HG03139 (cell line): ENCODE results near the gene PPRC1.
"Not testable (repeated sequence)": the region's sequence is repeated elsewhere in the genome, so short reads cannot be mapped to it uniquely, and the experiment has no call there.

ENCODE experiments used
- ATAC-seq: cut with Tn5 transposase; IDR thresholded peaks from one replicate; pipeline ENCODE4 v1.9.1; 2021; ENCODE audit not compliant: unreplicated experiment

The PPRC1 gene

DNA sequence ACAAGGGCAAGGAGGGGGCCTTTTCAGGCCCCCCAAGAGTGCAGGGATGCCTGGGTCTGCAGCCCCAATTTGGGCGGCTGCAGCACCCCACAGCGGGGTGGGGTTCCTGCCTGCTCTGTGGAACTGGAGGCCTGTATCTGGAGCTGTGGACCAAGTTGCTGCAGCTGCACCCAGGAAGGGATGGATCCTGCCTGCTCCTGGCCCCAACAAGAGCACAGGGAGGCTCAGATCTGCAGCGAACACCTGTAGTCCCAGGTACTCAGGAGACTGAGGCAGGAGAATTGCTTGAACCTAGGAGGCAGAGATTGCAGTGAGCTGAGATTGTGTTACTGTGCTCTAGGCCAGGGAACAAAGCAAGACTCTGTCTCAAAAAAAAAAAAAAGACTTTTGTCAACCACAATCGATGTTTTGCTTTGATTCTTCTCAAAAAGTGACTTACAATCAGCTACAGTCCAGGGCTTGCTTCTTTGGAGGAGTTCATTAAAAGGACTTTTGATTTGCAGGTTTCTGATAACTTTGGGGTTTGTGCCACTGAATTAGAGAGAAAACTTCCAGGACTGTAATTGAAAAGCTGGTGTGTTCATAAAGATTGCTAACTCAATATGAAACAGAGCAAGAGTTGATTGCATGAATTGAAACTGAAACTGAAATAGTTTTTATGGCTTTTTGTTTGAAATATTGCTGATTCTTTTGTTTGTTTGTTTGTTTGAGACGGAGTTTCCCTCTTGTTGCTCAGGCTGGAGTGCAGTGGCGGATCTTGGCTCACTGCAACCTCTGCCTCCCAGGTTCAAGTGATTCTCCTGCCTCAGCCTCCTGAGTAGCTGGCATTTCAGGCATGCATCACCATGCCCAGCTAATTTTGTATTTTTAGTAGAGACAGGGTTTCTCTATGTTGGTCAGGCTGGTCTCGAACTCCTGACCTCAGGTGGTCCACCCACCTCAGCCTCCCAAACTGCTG lies 56.4 kb downstream of the PPRC1 start:
- not testable (repeated sequence) for ATAC-seq

DNA sequence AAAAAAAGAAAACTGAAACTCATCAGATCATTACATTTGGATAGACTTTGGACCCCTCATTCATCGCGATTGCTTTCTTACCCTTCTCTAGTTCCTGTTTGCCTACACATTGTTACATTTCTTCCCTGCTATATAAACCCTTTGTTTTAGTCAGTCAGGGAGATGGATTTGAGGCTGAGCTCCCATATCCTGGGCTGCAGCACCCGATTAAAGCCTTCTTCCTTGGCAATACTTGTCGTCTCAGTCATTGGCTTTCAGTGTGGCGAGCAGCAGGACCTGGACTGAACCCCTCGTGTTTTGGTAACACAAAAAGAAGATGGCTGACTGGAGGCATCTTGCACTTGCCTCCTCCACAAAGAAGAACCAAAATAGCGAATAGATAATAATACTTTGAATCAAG lies 59.1 kb downstream of the PPRC1 start:
- ATAC-seq, result no peak

DNA sequence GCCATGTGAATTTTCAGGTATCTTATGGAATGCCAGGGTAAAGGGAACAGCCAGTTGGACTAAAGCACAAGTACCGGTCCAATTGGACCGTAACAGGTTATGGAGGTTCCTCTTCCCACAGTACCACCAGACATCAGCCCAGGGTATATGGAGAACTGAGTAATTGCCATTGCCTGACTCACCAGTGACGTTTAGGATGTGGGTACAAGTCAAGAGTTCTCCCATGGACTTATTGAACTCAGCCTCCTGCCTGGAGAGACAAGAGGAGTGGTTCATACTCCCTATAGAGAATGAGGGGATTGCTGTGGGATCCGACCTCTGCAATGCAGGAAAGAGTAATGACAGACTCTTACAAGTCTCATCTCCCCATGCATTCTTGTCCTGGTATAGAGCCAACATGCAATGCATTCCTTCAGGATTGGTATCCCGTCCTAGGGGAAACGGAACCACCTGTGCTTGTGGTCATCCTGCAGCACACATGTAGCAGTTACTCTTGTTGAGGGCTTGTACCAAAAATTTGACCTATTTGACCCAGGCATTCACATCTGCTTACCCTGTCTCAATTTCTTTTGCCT lies 62.5 kb downstream of the PPRC1 start:
- no peak for ATAC-seq

DNA sequence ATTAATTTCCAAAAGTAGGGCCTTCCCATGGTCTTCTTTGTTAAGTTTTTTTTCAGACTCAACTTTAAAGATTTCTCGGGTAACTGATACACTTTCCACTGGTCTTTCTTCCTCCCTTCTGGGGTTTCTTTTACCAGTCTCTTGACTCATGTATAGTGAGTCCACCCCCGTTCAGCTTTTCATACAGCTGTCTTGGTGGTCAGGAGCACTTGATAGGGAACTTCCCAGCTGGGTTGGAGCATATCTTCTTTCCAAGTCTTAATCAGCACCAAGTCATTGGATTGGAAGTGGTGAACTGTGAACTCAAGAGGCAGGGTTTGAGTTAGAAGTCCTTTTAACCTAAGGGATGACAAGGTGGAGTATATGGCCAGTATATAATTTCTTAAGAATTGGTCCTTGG lies 64.1 kb downstream of the PPRC1 start:
- no peak for ATAC-seq

DNA sequence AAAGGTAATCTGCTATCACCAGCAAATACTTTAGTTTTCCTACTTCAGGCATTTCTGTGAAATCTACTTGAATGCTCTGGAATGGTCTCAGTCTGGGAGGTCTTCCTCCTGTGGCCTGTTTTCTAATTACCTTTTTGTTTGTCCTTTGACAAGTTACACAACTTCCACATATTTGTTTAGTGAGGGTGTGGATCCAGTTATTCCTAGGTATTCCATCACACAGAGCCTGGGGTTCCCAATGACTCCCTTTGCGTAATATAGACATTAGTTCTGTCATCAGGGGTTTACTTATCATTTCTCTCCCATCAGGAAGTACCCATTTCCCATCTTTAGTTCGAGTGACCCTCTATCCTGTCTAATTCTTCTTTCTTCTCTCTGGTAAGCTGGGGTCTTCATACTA lies 65.2 kb downstream of the PPRC1 start:
- ATAC-seq, result no peak
